ENCODE data around the gene ZNF654.
"Not testable (repeated sequence)": the region's sequence is repeated elsewhere in the genome, so short reads cannot be mapped to it uniquely, and the experiment has no call there.

- TF ChIP-seq POLR2A (IDR thresholded peaks at IDR 0.05; ENCODE audit: borderline replicate concordance, extremely low read depth, insufficient read depth, insufficient read length); CTCF (IDR thresholded peaks at IDR 0.05 in 2 of 3, conservative IDR thresholded peaks at IDR 0.05 in 1 of 3; ENCODE audit: borderline replicate concordance in 1 of 3, insufficient read depth in 1 of 3, low read depth in 2 of 3, low read length in 2 of 3); YY1 (IDR thresholded peaks at IDR 0.05; ENCODE audit: extremely low read depth, insufficient replicate concordance, low read depth, low read length); EGR1 (IDR thresholded peaks at IDR 0.05; ENCODE audit: low read depth); SP1 (IDR thresholded peaks at IDR 0.05; ENCODE audit: low read depth); CBX3 (IDR thresholded peaks at IDR 0.05; ENCODE audit: low read depth); EZH2 (IDR thresholded peaks at IDR 0.05); POLR2AphosphoS5 (IDR thresholded peaks at IDR 0.05; ENCODE audit: low read depth, low read length); SIN3A (IDR thresholded peaks at IDR 0.05; ENCODE audit: low read depth); RAD21 (IDR thresholded peaks at IDR 0.05; ENCODE audit: low read depth); MAX (IDR thresholded peaks at IDR 0.05); ZBTB33 (IDR thresholded peaks at IDR 0.05; ENCODE audit: extremely low read depth, insufficient replicate concordance, low read length); REST (IDR thresholded peaks at IDR 0.05; ENCODE audit: low read depth): not testable (repeated sequence)
Measured at GRCh38 chr3:88182165-88182918, 123.3 kb downstream of the ZNF654 start.

Data from HCT116 (cell line).